ENCODE data around the gene BDKRB2.

The BDKRB2 gene

GRCh38 chr14:96194262-96194656 lies 10.4 kb upstream of the BDKRB2 start:
- TF ChIP-seq EZH2 (IDR thresholded peaks at IDR 0.05; ENCODE audit: borderline replicate concordance, low read length) (no peak), CTCF (IDR thresholded peaks at IDR 0.05; ENCODE audit: low read length) (no peak)
- Histone ChIP-seq H3F3A (ENCODE audit: insufficient read depth, low read length) (no peaks in the 10 kb centered on the region), H3K4me1 (ENCODE audit: insufficient read depth, low read length, severe bottlenecking) (no peaks in the 10 kb centered on the region)

GRCh38 chr14:96194657-96195431 lies 9.8 kb upstream of the BDKRB2 start:
- H3K4me1 ChIP-seq (ENCODE audit: insufficient read depth, low read length, severe bottlenecking) = no peaks in the 10 kb centered on the region
- H3F3A ChIP-seq (ENCODE audit: insufficient read depth, low read length) = no peaks in the 10 kb centered on the region
- H3K27ac ChIP-seq (ENCODE audit: low read depth, low read length, poor library complexity, severe bottlenecking) = no peak overlapping the region
- H3K79me2 ChIP-seq (ENCODE audit: insufficient read depth, low read length) = no peaks in the 10 kb centered on the region
- no peak overlapping the region for H2AFZ ChIP-seq (ENCODE audit: low read length)
- no peaks in the 10 kb centered on the region for H3K9me2 ChIP-seq (ENCODE audit: low read depth, low read length)
- TF ChIP-seq EZH2 (IDR thresholded peaks at IDR 0.05; ENCODE audit: borderline replicate concordance, low read length) (no peak), CTCF (IDR thresholded peaks at IDR 0.05; ENCODE audit: low read length) (no peak)
- H3K4me2 ChIP-seq (ENCODE audit: low read length) = no peak overlapping the region
- H3K4me3 ChIP-seq (ENCODE audit: low read depth, low read length, poor library complexity, severe bottlenecking) = no peak overlapping the region
- H3K27me3 ChIP-seq (ENCODE audit: insufficient read depth, low read length) = no peaks in the 10 kb centered on the region
- H4K20me1 ChIP-seq (ENCODE audit: insufficient read depth, low read length) = no peaks in the 10 kb centered on the region
- H3K9ac ChIP-seq (ENCODE audit: low read length) = no peak overlapping the region
- no peaks in the 10 kb centered on the region for H3K36me3 ChIP-seq (ENCODE audit: insufficient read depth, low read length)
- no peaks in the 10 kb centered on the region for H3K9me3 ChIP-seq (ENCODE audit: low read length)

More at GRCh38 chr14:96194262-96194656, 10.4 kb upstream of the BDKRB2 start:
- Histone ChIP-seq H3K27ac (ENCODE audit: low read depth, low read length, poor library complexity, severe bottlenecking) (no peak overlapping the region), H3K9me2 (ENCODE audit: low read depth, low read length) (no peaks in the 10 kb centered on the region), H3K9me3 (ENCODE audit: low read length) (no peaks in the 10 kb centered on the region), H3K9ac (ENCODE audit: low read length) (no peak overlapping the region), H3K36me3 (ENCODE audit: insufficient read depth, low read length) (no peaks in the 10 kb centered on the region), H3K4me3 (ENCODE audit: low read depth, low read length, poor library complexity, severe bottlenecking) (no peak overlapping the region), H3K79me2 (ENCODE audit: insufficient read depth, low read length) (no peaks in the 10 kb centered on the region), H3K27me3 (ENCODE audit: insufficient read depth, low read length) (no peaks in the 10 kb centered on the region), H2AFZ (ENCODE audit: low read length) (no peak overlapping the region), H4K20me1 (ENCODE audit: insufficient read depth, low read length) (no peaks in the 10 kb centered on the region), H3K4me2 (ENCODE audit: low read length) (no peak overlapping the region)

GRCh38 chr14:96195441-96196081 lies 9.1 kb upstream of the BDKRB2 start:
- Histone ChIP-seq H3F3A (ENCODE audit: insufficient read depth, low read length) (no peaks in the 10 kb centered on the region), H3K4me2 (ENCODE audit: low read length) (no peak overlapping the region), H3K27ac (ENCODE audit: low read depth, low read length, poor library complexity, severe bottlenecking) (no peak overlapping the region), H3K9me3 (ENCODE audit: low read length) (no peaks in the 10 kb centered on the region), H3K4me3 (ENCODE audit: low read depth, low read length, poor library complexity, severe bottlenecking) (no peak overlapping the region), H4K20me1 (ENCODE audit: insufficient read depth, low read length) (no peaks in the 10 kb centered on the region), H3K9me2 (ENCODE audit: low read depth, low read length) (no peaks in the 10 kb centered on the region), H3K79me2 (ENCODE audit: insufficient read depth, low read length) (no peaks in the 10 kb centered on the region), H3K36me3 (ENCODE audit: insufficient read depth, low read length) (no peaks in the 10 kb centered on the region), H2AFZ (ENCODE audit: low read length) (no peak overlapping the region), H3K9ac (ENCODE audit: low read length) (no peak overlapping the region), H3K4me1 (ENCODE audit: insufficient read depth, low read length, severe bottlenecking) (no peaks in the 10 kb centered on the region), H3K27me3 (ENCODE audit: insufficient read depth, low read length) (no peaks in the 10 kb centered on the region)
- no peak for TF ChIP-seq CTCF (IDR thresholded peaks at IDR 0.05; ENCODE audit: low read length)
- TF ChIP-seq EZH2 (IDR thresholded peaks at IDR 0.05; ENCODE audit: borderline replicate concordance, low read length) = no peak

Measured in OCI-LY1 (cell line).